Measurements from ENCODE around the gene GRIN1.

GRIN1 gene

GRCh38 chr9:137178939-137179630 lies 40.1 kb downstream of the GRIN1 start:
- DNase-seq, result no peak

GRCh38 chr9:137179761-137180160 lies 40.8 kb downstream of the GRIN1 start:
- DNase-seq, result no peak

GRCh38 chr9:137180491-137180890 lies 41.5 kb downstream of the GRIN1 start:
- no peak for DNase-seq

GRCh38 chr9:137181680-137182079 lies 42.7 kb downstream of the GRIN1 start:
- DNase-seq, result no peak

- DNase-seq, result no peak
Observed at GRCh38 chr9:137182836-137183235, 43.9 kb downstream of the GRIN1 start.

- DNase-seq, result no peak
Observed at GRCh38 chr9:137183980-137184595, 45.1 kb downstream of the GRIN1 start.

- no peak for DNase-seq
Observed at GRCh38 chr9:137184881-137185660, 46.1 kb downstream of the GRIN1 start.

- no peak for DNase-seq
Observed at GRCh38 chr9:137185921-137186320, 47.0 kb downstream of the GRIN1 start.

GRCh38 chr9:137186385-137186784 lies 47.4 kb downstream of the GRIN1 start:
- DNase-seq, result no peak

GRCh38 chr9:137187386-137187785 lies 48.4 kb downstream of the GRIN1 start:
- DNase-seq, result no peak

GRCh38 chr9:137188086-137188489 lies 49.1 kb downstream of the GRIN1 start:
- DNase-seq, result no peak

- peak; percentile 90 for DNase-seq
Observed at GRCh38 chr9:137188490-137189296, 49.7 kb downstream of the GRIN1 start, which contains the start of the genes ANAPC2 and SSNA1. TSS of gene ANAPC2 (minus strand) at chr9:137188560. CDS start at chr9:137188532, 28 bp downstream. TSS of gene SSNA1 (plus strand) at chr9:137188676. CDS start at chr9:137188727, 51 bp downstream.

- no peak for DNase-seq
Observed at GRCh38 chr9:137189297-137190295, 50.6 kb downstream of the GRIN1 start.

GRCh38 chr9:137190315-137190856 lies 51.4 kb downstream of the GRIN1 start:
- no peak for DNase-seq

GRCh38 chr9:137191245-137191644 lies 52.3 kb downstream of the GRIN1 start:
- no peak for DNase-seq

GRCh38 chr9:137191691-137192447 lies 52.9 kb downstream of the GRIN1 start:
- DNase-seq, result no peak

GRCh38 chr9:137192448-137192780 lies 53.5 kb downstream of the GRIN1 start:
- DNase-seq, result no peak

GRCh38 chr9:137192859-137193258 lies 53.9 kb downstream of the GRIN1 start:
- DNase-seq, result no peak

- DNase-seq, result no peak
Observed at GRCh38 chr9:137193771-137194170, 54.8 kb downstream of the GRIN1 start.

- no peak for DNase-seq
Observed at GRCh38 chr9:137194388-137194787, 55.4 kb downstream of the GRIN1 start.

- no peak for DNase-seq
Observed at GRCh38 chr9:137194909-137195308, 56.0 kb downstream of the GRIN1 start.
